GM18861 (cell line): ENCODE measurements around the gene CEMIP2.

ENCODE experiments used
- ATAC-seq: cut with Tn5 transposase; IDR thresholded peaks from one replicate; pipeline ENCODE4 v1.9.1; 2021; ENCODE audit not compliant: unreplicated experiment

The CEMIP2 gene

DNA sequence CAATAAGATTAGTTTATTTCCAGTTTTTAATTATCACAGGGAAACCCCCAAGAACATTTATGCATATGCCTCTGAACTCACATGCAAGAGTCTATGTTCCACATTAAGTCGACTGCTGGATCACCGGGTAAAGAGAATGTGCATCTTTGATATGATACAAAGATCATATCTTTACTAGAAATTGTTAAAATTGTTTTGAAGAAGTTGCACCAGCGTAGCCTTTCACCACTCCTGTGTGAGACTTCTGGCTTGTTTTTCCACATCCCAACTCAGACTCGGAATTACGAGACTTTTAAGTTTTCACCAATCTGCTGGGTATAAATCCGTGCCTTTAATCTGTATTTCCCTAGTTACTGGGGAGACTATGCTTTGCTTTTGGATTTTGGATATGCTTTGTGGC, 113.2 kb downstream of the CEMIP2 start:
- no peak for ATAC-seq

- no peak for ATAC-seq
These were observed 115.8 kb downstream of the CEMIP2 start for GRCh38 chr9:71652480-71652879.

GRCh38 chr9:71648453-71648852, 119.9 kb downstream of the CEMIP2 start:
- ATAC-seq, result no peak

DNA sequence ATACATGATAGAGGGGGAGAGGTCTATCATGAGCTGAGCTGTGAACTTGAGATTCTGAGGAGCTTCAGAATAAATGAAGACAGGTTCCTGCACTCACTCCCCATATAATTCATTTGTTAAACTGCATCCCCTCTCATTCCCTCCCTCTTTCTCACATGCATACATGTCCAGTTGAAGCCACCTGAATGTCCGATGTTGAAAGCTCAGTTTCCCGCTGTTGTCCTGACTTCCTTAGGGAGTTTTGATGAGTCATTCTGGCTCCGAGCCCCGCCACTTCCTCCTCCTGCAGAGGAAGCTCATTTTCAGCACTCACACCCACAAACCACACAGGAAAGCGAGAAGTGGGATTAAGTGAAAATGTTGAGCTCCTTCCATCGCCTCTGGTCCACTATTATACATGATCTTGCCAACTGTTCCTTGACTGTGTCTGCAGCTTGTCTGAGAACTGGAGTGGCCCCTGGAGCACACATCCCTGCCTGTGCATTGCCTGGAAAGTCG, 121.2 kb downstream of the CEMIP2 start:
- ATAC-seq, result peak; percentile 60

DNA sequence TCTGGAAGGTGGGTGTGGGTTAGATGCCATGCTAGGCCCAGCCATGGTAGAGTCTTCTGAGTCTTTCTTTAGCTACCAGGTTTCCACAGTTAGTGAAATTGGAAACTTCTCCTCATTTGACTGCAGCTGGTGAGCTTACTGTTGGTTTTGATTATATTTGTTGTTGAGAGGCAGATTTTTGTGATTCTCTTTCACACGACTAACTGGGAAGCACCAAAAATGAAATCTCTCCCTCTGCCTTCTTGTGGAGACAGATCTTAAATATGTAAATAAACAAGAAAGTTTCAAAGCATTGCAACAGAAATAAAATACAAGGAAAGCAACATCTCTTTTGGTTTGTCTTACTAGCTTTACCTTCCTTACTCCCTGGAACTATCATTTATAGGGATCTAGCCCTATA, 122.2 kb downstream of the CEMIP2 start:
- no peak for ATAC-seq

DNA sequence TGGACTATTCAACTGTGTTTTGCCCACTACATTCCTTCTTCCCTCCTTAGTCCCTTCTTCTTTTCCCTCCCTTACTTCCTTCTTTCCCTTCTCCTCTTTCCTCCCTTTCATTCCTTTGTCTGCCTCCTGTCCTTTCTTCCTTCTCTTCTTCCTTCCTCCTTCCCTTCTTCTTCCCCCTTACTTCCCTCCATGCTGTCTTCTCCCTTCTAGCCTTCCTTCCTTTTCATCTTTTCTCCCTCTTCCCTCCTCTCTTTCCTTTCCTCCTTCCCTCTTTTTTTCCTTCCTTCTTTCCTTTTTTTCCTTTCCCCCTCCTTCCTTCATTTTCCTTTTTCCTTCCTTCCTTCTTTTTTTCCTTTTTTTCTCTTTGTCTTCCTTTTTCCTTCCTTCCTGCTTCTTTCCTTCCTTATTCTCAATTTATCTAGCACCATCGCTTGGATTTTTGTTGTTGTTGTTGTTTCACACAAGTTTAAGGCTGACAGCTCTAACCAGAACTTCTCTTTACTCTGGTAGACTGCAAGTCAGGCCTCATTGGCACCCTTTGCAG, 123.4 kb downstream of the CEMIP2 start:
- ATAC-seq, result no peak

- ATAC-seq, result no peak
These were observed 125.0 kb downstream of the CEMIP2 start for GRCh38 chr9:71643330-71643729.

DNA sequence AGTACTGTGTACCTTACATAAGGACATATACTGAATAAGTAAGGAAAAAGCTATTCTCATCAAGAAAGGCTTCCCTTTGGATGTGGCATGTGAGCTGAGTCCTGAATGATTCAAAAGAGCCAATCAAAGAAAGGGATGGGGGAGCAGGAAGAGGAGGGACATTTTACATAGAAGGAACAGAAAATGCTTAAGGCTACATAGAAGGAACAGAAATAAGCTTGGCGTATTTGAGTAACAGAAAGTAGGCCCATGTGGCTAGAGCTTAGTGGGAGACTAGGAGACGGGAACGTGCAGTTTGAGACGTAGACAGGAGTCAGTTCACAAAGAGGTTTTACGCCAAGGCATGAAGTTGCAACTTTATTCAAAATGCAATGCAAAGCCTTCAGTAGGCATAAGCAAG, 126.3 kb downstream of the CEMIP2 start:
- ATAC-seq, result no peak

- ATAC-seq, result no peak
These were observed 129.7 kb downstream of the CEMIP2 start for GRCh38 chr9:71638627-71639026.

DNA sequence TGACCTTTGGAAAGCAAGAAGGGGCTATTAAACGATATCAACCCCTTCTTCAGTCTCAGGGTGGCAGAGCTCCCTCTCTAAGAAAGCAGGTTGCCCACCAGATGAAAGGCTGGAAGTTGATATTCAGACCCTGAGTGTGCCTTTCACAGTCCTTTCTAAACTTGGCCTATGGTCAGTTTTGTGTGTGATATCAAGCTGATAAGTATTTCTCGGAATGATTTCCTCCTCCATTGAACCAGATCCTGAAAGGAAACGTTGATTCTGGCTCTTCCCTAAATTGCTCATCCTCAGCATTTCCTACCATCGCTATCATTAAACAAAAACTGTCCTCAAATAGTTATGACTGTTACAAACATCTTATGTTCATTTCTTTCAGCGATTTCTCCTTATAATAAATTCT, 130.4 kb downstream of the CEMIP2 start:
- no peak for ATAC-seq

- ATAC-seq, result no peak
These were observed 130.9 kb downstream of the CEMIP2 start for GRCh38 chr9:71637375-71637774.

DNA sequence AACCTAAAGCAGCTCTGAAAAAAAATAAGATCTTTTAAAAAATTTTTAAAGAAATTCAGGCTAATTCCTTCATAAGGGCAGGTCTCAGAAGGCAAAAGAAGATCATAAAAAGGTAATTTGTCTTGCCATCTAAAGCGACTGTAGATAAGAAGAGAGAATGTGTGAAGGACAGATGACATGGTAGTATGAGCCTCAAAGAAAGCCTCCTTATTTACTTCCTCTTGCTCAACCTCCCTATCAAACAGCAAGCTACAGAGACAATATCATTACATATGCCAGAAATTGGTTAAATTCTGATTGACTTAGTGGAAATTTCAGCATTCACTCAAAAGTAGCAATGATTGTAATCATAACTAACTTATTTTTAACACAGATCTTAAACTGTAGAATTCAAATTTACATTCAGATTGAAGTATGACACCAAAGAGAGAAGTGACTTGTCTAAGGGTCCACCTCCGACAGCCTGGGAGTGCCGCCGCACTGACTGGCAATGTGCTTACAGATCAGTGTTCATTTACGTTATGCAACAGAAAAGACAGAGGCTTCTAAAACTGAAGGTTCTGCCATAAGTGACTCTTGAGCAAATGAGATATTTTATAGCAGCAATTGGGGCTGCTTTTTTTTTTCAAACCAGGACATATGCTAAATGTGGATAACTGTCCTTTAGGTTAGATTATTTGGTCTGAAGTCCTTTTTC, 132.0 kb downstream of the CEMIP2 start:
- no peak for ATAC-seq

DNA sequence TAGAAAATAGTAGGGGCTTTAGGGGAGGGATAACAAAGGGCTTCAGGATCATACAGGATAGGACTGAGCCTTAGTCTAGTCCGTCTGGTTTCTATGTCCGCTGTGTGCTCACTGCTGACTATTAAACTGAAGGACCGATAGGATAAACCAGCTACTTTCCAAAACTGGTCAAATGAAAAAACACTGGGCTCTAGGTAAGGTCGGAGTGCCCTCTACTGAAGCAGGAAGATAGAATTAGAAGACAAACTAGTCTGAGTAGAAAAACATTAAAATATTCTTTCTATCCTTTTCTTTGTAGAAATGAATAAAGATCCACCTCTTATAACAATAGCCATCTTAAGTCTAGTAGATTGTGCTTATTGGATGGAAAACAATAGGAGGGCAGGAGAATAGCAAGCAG, 133.6 kb downstream of the CEMIP2 start:
- ATAC-seq, result no peak
